GM19455 (cell line): ENCODE data around the gene VAV1.
A peak's percentile ranks its signal among the peaks of the same experiment; 100 is the strongest.
"Not testable (repeated sequence)": the region's sequence is repeated elsewhere in the genome, so short reads cannot be mapped to it uniquely, and the experiment has no call there.

Experiments
- ATAC-seq: cut with Tn5 transposase; IDR thresholded peaks from one replicate; pipeline ENCODE4 v1.9.1; 2021; ENCODE audit not compliant: unreplicated experiment

VAV1 gene

DNA sequence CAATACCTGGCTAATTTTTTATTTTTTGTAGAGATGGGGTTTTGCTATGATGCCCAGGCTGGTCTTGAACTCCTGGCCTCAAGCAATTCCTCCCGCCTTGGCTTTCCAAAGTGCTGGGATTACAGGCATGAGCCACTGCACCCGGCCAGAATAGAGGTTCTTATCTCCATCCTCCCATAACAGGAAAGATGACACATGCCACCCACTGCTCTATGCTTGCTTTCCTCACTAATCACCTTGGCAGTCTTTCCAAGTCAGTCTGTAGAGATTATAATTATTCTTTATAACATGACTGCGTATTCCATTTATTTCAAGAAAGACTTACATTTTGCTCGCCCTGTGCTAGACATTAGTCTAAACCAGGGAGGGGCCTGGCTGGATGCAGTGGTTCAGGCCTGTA is 6.7 kb downstream of the VAV1 start:
- ATAC-seq, result no peak

DNA sequence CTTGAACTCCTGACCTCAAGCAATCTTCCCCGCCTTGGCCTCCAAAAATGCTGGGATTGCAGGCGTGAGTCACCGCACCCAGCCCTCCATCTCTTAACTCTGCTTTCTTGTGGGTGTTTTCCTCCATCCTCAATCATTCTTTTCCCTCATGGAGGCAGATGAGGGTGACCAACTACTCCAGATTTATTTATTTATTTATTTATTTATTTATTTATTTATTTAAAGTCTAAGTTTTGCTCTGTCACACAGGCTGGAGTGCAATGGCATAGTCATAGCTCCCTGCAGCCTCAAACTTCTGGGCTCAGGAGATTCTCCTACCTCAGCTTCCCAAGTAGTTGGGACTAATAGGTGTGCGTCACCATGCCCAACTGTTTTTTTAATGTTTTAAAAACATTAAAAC is 14.9 kb downstream of the VAV1 start:
- ATAC-seq, result no peak

DNA sequence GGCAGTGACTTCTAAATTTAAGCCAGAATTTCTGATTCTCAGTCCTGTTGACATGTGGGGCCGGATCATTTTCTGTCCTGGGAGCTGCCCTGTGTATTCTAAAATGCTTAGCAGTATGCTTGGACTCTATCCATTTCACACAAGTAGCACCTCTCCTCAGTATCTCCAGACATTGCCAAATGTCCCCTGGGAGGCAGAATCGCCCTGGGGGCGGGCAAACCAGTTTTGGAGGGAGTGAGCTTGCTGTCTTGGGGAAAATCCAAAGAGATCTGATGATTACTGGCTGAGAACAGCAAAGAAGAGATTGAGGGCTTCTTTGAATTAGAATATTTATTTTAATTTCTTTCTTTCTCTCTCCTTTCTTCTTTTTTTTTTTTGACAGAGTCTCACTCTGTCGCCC is 16.4 kb downstream of the VAV1 start:
- ATAC-seq, result no peak

DNA sequence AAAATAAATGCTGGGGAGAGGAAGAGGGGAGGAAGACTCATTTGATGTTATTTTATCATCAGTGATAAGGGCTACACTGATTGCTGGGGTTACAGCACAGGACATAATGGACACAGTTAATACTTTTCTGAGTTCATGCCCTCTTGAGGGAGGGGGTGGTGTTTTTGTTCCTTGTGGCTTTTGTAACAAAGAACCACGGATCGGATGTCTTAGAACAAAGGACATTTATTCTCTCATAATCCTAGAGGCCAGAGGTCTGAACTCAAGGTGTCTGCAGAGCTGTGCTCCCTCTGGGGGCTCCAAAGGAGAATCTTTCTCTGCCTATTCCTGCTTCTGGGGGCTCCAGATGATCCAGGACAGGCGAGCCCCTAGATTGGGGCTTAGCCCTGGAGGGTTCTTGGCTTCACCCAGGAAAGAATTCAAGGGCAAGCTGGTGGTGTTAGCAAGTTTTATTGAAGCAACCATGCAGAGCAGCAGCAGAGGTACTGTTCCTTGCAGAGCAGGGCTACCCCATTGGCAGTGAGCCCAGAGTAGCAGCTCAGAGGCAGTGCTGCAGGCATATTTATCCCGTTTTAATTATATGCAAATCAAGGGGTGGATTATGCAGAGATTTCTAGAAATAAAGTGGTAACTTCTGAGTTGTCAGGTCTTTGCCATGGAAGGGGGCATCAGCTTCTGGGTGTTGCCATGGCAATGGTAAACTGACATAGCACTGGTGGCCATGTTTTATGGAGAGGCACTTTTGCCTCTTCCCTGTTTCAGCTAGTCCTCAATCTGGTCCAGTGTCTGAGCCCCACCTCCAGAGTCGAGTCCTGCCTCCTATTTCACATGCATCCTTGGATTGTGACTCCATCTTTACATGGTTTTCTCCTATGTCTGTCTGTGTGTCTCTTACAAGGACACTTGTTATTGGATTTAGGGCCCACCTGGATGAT is 18.0 kb downstream of the VAV1 start:
- ATAC-seq, result no peak

DNA sequence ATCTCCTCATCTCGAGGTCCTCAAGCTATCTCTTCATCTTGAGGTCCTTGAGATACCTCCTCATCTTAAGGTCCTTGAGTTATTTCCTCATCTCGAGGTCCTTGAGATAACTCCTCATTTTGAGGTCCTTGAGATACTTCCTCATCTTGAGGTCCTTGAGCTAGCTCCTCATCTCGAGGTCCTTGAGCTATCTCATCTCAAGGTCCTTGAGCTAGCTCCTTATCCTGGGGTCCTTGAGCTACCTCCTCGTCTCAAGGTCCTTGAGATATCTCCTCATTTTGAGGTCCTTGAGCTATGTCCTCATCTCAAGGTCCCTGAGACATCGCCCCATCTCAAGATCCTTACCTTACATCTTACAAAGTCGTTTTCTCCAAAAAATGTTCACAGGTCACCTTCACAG is 18.7 kb downstream of the VAV1 start:
- ATAC-seq, result no peak

DNA sequence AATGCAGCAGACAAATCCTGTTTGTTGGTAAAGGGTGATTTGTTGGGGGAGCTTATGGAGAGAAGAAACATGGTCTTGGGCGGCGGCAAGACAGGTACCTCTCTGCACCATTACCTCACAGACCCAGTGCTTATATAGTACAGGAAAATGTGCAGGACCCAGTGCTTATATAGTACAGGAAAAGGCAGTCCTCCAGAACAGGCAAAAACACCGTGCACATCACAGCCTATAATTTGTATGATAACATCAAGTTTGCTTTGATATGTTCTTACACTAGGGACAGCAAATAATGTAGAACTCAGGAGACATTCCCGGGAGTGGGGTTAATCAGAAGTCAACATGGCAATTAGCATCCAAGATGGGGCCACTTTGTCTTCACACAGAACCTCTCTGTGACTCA is 20.9 kb downstream of the VAV1 start:
- ATAC-seq, result no peak

DNA sequence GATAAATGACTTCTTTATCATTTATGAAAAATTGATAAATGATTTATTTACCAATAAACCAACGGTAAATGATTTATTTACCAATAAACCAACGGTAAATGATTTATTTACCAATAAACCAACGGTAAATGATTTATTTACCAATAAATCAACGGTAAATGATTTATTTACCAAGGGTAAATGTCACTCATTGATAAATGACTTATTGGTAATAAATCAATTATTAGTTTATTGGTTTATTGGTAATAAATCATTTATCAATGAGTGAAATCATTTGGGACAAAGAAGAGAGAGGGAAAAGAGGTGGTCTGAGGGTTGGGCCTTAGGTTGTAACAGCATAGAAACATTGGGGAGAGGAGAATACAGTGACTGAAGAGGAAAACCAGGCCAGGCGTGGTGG is 21.5 kb downstream of the VAV1 start:
- no peak for ATAC-seq

DNA sequence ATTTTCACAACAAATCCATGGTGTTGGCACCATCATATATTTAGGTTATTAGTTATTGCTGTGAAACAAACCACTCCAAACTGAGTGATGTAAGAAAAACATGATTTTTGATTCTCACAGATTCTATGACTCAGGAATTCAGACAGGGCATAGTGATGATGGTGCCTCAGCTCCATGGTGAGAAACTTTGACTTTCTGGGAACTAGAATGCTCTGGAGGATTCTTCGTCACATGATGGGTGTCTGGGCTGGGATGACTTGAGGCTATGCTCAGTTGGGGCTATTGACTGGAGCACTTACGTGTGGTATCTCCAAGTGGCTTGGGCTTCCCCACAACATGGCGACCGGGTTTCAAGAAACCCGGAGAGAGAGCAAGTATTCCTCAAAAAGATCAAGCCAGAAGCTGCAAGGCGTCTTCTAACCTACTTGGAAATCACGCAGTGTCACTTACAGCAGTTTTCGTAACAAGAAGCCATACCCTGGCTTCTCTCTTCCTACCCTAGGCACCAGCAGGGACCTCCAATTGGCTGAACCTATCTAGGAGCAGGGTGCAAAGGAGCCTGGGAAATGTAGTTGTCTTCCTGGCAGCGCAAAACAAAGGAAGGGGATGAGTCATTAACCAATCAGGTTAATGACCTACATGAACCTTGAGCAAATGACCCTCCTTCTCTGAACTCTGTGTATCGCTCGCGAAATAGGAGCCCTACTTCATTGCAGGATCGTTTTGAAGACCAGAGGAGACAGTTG is 22.4 kb downstream of the VAV1 start:
- no peak for ATAC-seq

DNA sequence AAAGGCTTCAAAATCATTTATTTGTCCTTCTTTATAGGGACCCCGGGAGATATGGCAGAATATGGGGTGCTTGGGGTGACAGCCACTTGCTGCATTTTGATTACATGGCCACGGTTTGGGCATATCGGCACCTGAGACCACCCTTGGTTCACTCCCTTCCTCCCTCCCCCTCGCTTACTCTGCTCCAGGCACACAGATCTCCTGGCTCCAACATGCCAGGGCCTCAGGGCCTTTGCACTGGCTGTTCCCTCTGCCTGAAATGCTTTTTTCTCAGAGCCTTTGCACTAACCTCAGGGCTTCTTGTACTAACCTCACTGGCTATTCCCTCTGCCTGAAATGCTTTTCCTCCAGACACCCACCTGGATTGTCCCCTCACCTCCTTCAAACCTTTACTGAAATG is 23.8 kb downstream of the VAV1 start:
- ATAC-seq, result no peak

DNA sequence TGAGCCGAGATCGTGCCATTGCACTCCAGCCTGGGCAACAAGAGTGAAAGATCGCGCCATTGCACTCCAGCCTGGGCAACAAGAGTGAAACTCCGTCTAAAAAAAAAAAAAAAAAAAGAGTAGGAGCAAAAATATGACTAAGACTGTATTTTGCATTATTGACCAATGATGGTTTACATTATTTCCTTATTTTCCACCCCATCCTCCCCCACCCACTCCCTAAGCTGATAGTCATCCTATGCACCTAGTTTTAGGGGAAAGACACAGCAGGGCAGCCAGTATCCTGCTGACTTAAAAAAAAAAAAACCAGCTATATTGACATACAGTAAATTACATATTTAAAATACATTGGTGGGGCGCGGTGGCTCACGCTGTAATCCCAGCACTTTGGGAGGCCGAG is 25.1 kb downstream of the VAV1 start:
- no peak for ATAC-seq

DNA sequence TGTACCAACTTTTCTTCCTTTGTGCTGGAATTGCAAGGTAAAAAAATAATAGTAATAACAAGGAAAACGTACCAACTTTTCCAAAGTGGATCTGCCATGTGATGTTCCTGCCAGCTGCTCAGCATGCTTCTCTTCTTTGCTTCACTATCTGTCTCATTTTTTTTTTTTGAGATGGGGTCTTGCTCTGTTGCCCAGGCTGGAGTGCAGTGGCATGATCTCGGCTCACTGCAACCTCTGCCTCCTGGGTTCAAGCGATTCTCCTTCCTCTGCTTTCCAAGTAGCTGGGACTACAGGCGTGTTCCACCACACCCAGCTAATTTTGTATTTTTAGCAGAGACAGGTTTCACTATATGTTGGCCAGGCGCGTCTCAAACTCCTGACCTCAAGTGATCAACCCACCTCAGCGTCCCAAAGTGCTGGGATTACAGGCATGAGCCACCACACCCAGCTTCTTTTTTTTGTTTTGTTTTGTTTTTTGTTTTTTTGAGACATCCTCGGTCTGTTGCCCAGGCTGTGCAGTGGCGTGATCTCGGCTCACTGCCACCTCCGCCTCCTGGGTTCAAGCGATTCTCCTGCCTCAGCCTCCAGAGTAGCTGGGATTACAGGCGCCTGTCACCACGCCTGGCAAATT is 27.8 kb downstream of the VAV1 start:
- ATAC-seq, result not testable (repeated sequence)

DNA sequence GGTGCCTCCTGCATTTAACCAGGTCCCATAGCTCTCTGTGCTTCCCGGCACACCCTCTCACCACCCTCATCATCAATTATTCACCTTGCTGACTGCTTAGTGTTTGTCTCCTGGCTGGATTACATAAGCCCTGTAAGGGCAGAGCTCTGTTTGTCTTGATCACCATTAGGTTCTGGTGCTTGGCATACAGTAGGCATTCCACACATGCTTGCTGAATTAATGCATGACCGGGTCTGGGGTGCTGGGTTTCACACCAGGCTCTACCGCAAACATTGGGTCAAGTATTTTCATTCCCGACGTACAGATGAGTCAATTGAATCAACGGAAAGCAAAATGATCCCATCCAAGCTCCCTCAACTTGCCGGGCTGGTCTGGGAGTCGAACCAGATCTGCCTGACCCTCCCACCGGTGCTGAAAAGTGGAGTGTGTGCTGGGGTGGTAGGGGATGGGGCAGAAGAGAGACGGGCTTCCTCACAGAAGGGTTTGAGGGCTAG is 28.5 kb downstream of the VAV1 start:
- no peak for ATAC-seq

DNA sequence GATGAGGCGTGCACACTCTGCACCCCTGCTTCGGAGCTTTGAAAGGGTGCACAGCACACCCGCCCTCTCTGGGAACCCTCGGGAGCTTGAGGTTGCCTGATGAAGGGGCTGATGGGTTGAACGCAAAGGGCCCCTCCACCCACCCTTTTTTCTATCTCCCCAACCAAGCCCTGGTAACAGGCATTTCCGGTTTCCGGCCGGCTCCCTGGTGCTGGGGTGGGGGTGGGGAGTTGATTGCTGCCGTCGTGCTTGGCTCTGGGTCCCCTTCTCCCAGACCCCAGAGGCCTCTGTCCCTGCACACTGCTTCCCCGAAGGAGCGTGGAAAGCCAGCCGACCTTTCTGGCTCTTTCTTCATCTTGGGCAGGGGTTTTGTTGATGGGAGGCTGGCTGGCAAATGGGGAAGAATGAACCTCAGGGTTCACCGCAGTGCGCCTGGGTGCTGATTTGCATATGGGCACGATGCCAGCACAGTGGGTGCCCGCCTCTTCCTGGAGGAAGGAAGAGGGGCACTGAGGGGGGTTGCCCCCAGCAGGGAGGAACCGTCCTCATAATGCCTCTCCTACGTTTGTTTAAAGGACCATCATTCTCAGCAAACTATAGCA is 29.1 kb downstream of the VAV1 start:
- no peak for ATAC-seq

DNA sequence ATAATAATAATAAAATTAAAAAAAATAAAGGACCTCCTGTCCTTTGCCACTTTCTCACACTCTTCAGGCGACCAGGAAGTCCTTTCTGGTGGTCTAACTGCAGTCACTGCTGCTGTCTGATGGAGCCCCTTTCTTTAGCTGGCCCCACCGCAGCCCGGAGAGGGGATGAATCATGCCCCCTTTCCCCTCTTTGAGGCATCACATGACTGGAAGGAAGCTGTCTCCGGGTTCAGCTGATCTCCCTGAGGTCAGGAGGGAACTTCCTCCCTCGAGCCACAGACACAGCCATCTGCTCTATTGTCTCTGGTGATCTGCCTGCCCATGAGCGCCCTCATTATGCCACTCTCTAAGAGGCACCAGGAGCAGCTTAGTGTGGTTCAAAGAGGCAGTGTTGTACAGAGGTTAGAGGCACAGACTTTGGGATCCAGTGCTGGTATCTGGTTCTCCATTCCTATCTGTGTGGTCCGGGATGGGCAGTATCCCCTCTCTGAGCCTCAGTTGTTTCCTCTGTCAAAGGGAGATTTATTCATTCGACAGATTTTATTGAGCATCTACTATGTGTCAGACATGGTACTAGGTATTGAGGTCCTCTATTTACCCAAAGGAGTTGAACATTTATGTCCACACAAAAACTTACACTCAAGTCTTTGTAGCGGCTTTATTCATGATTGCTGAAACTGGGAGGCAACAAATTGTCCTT is 30.0 kb downstream of the VAV1 start:
- peak; percentile 49 for ATAC-seq

DNA sequence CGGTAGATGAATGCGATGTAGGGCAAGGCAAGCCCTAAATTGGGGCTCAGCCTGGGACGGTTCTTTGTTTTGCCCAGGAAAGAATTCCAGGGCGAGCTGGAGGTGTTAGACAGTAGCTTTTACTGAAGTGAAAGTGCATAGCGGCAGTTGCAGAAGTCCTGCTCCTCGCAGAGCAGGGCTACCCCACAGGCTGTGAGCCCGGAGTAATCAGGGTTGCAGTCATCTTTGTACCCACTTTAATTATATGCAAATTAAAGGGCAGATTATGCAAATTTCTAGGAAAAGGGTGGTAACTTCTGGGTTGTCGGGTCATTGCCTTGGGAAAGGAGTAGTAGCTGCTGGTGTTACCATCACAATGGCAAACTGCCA is 30.5 kb downstream of the VAV1 start:
- ATAC-seq, result no peak

DNA sequence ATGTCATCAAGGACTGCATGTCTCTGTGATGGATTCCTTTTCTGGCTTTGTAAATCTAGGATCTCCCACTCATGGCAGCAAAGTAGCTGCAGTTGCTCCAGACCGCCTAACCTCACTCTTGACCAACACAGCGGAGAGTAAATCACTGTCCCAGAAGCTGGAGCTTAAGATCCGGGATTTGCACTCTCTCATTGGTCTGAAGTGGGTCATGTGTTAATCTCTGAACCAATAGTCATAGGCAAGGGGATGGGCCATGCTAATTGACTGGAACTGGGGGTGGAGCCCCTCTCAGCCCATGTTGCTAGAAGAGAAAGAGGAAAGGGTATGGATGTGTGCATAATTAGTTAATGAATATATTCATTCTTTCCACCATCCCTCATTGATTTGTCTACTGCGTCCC is 34.0 kb downstream of the VAV1 start:
- ATAC-seq, result no peak

DNA sequence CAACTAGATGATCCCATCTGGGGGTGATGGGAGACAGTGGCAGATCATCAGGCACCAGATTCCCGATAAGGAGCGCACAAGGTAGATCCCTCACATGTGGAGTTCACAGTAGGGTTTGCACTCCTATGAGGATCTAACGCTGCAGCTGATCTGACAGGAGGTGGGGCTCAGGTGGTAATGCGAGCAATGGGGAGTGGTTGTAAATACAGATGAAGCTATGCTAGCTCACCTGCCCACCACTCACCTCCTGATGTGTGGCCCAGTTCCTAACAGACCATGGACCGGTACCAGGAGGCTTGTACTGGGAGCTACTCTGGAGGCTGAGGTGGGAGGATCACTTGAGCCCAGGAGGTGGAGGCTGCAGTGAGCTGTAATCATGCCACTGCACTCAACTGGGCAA is 34.8 kb downstream of the VAV1 start:
- ATAC-seq, result no peak

DNA sequence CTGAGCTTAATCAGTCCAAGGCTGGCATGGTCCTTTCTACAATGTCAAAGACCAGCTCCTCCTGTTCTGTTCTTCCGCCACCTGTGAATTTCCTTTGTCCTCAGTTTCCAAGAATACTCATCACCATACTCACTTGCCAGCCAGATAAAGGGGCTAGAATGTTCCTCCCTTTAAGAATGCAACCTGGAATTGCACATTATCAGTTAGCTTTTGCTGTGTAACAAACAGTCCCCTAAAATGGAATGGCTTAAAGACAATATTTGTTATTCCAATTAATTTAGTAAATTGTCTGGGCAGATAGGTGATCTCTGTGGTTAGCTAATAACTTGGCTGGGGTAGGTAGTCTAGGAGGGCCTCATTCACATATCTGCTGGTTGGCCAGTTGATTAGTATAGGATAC is 36.0 kb downstream of the VAV1 start:
- no peak for ATAC-seq

DNA sequence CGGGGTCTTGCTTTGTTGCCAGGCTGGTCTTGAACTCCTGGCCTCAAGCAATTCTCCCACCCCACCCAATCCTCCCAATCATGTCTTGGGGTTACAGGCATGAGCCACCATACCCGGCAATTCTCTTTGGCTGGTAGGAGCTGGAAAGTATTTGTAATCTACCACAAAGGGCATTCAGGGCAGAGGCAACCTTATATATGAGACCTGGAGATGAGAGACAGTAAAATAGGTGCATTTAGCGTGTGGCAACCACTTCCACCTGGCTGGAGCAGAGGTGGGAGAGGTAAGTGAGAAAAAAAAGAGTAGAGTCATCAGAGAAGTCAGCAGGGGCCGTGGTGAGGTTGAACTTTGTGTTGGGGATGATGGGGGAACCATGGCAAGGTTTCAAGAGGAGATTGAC is 36.8 kb downstream of the VAV1 start:
- ATAC-seq, result no peak

DNA sequence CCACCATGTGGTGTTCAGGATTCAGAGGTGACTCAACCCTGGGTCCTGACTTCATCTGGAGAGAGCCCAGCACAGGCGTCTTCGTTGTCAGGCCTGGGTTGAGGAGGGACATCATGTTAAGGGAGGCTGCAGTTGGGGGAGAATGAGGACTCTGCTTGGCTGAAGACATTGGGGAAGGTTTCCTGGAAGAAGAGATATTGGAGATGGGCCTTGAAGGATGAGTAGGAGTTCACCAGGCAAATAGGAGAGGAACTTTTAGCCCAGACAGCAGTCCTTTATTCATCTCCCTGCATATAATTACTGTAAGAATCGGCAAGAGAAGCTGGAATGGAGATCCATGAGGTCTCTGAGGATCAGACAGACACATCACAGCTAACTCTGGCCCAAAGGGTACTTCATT is 38.9 kb downstream of the VAV1 start:
- ATAC-seq, result no peak

DNA sequence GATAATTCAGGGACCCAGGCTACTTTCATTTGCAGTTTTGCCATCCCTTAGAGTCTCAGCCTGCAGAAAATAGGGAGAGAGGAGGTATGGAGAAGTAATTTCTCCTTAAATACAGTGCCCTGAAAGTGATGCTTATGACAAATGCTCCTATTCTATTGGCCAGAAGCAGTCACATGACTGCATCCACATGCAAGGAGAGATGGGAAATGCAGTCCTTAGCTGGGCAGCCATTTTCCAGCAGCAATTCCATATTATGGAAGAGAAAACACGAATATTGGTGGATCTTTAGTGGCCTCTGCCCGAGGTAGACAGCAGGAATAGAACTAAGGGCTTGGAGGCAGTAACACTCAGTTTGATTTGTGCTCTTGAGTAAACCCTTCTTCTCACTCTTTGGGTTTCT is 39.4 kb downstream of the VAV1 start:
- no peak for ATAC-seq
